Measurements from ENCODE around the gene RASGEF1C. TPM values are rescaled to one million over a fixed set of nuclear protein-coding genes. Genes with fewer than 3 reads are reported as not detected.

The RASGEF1C gene
- total and polyA plus RNA-seq, 8 donors: 0.09 to 0.38 TPM; not detected in 6

- no peak for ATAC-seq
- H3K9me3 ChIP-seq: no peaks in the 10 kb centered on the region
- H3K4me1 ChIP-seq: no peaks in the 10 kb centered on the region
- no peak overlapping the region for H3K27ac ChIP-seq
- TF ChIP-seq CTCF (IDR thresholded peaks at IDR 0.05): no peak
- 77% methylated on average over 11 of the region's 11 CpGs for WGBS, 2 donors
- no peak for FAIRE-seq
- no peak overlapping the region for H3K4me3 ChIP-seq
- DNase-seq: no peak
- peaks cover 0 to 57% (median 16%) of the 10 kb centered on the region in 3 donors for H3K36me3 ChIP-seq
- intact Hi-C loops (cut with DNase I): no loop called here
- H3K27me3 ChIP-seq: no peaks in the 10 kb centered on the region
Observed at GRCh38 chr5:180233729-180234128, 24.7 kb upstream of the RASGEF1C start.

GRCh38 chr5:180230017-180230416 is 21.0 kb upstream of the RASGEF1C start:
- ATAC-seq: no peak
- H3K27me3 ChIP-seq: no peaks in the 10 kb centered on the region
- intact Hi-C loops (cut with DNase I): no loop called here
- no peak for FAIRE-seq
- H3K4me1 ChIP-seq: no peaks in the 10 kb centered on the region
- no peak overlapping the region for H3K27ac ChIP-seq
- TF ChIP-seq CTCF (IDR thresholded peaks at IDR 0.05): no peak
- peaks cover 0 to 27% (median 9%) of the 10 kb centered on the region in 3 donors for H3K36me3 ChIP-seq
- no peak overlapping the region for H3K4me3 ChIP-seq
- 80 to 90% methylated on average over 7 of the region's 7 CpGs for WGBS, 2 donors
- H3K9me3 ChIP-seq: no peaks in the 10 kb centered on the region
- no peak for DNase-seq

- H3K36me3 ChIP-seq: no peaks in the 10 kb centered on the region
- intact Hi-C loops (cut with DNase I): no loop called here
- no peaks in the 10 kb centered on the region for H3K4me1 ChIP-seq
- TF ChIP-seq CTCF (IDR thresholded peaks at IDR 0.05): no peak
- H3K4me3 ChIP-seq: no peak overlapping the region
- H3K27me3 ChIP-seq: no peaks in the 10 kb centered on the region
- no peak for FAIRE-seq
- no peak overlapping the region for H3K27ac ChIP-seq
- ATAC-seq: no peak
- H3K9me3 ChIP-seq: no peaks in the 10 kb centered on the region
- DNase-seq: no peak
- 96 to 97% methylated on average over 11 of the region's 11 CpGs for WGBS, 2 donors
Observed at GRCh38 chr5:180222056-180222455, 13.0 kb upstream of the RASGEF1C start.

GRCh38 chr5:180217797-180218196 is 8.8 kb upstream of the RASGEF1C start:
- H3K4me1 ChIP-seq: no peaks in the 10 kb centered on the region
- H3K36me3 ChIP-seq: no peaks in the 10 kb centered on the region
- no peak for DNase-seq
- no peak for TF ChIP-seq CTCF (IDR thresholded peaks at IDR 0.05)
- H3K9me3 ChIP-seq: no peaks in the 10 kb centered on the region
- H3K27me3 ChIP-seq: no peaks in the 10 kb centered on the region
- ATAC-seq: no peak
- intact Hi-C loops (cut with DNase I): no loop called here
- H3K4me3 ChIP-seq: no peak overlapping the region
- no peak for FAIRE-seq
- 93 to 94% methylated on average over 5 of the region's 5 CpGs for WGBS, 2 donors
- H3K27ac ChIP-seq: no peak overlapping the region

GRCh38 chr5:180216646-180217171 is 7.7 kb upstream of the RASGEF1C start:
- Histone ChIP-seq H3K9me3 (no peaks in the 10 kb centered on the region), H3K4me1 (no peaks in the 10 kb centered on the region), H3K36me3 (no peaks in the 10 kb centered on the region), H3K27me3 (no peaks in the 10 kb centered on the region), H3K4me3 (no peak overlapping the region), H3K27ac (no peak overlapping the region)
- no peak for FAIRE-seq
- 92 to 94% methylated on average over 15 of the region's 15 CpGs for WGBS, 2 donors
- DNase-seq: no peak
- TF ChIP-seq CTCF (IDR thresholded peaks at IDR 0.05): no peak
- intact Hi-C loops (cut with DNase I): no loop called here
- ATAC-seq: no peak
